Keratinocyte (primary cell): ENCODE results near the gene FAM161A. TPM values are rescaled to one million over a fixed set of nuclear protein-coding genes. Genes with fewer than 3 reads are reported as not detected.

Experiments
- DNase-seq: peaks from one replicate; pipeline ENCODE4 v3.0.0-alpha.2; 2011; ENCODE audit warnings: low read depth, missing footprints, low spot score
- FAIRE-seq: peaks from 2 replicates; lab custom pipeline; 2011; peaks lifted over from hg19 to GRCh38; lab: Jason Lieb, UNC
- H2AFZ ChIP-seq: 2 replicates; pipeline ENCODE4 v1.6.0; 2012; ENCODE audit warnings: low read length, control low read depth, inconsistent platforms; ENCODE audit not compliant: control insufficient read depth
- H3K27ac ChIP-seq: 2 replicates; pipeline ENCODE4 v1.5.1; 2011; ENCODE audit warnings: low read length; ENCODE audit not compliant: control insufficient read depth, insufficient read depth
- H3K27me3 ChIP-seq: 3 replicates; pipeline ENCODE4 v1.6.0; 2011; ENCODE audit warnings: low read length; ENCODE audit not compliant: control insufficient read depth, insufficient read depth; ENCODE audit errors: extremely low read depth
- H3K36me3 ChIP-seq, 2 experiments: 2 replicates in 1 of 2; 3 replicates in 1 of 2; pipeline ENCODE4 v1.5.1; 2011; ENCODE audit warnings: low read length in 2 of 2, mild to moderate bottlenecking in 1 of 2; ENCODE audit not compliant: control insufficient read depth in 2 of 2, insufficient read depth in 2 of 2; ENCODE audit errors: extremely low read depth in 1 of 2
- H3K4me1 ChIP-seq: 3 replicates; pipeline ENCODE4 v1.5.1; 2011; ENCODE audit warnings: low read length; ENCODE audit not compliant: control insufficient read depth, insufficient read depth; ENCODE audit errors: extremely low read depth
- H3K4me2 ChIP-seq: 3 replicates; pipeline ENCODE4 v1.6.0; 2011; ENCODE audit warnings: low read depth, low read length; ENCODE audit not compliant: control insufficient read depth, insufficient read depth; ENCODE audit errors: extremely low read depth
- H3K4me3 ChIP-seq, 3 experiments: fragments of 200-600 bp in 1 of 3; sonication (generic) in 1 of 3; 2 replicates in 2 of 3; 3 replicates in 1 of 3; pipeline ENCODE4 v1.5.1; 2011 to 2016; ENCODE audit warnings: low read length in 3 of 3, mild to moderate bottlenecking in 3 of 3, control low read depth in 2 of 3, inconsistent platforms in 1 of 3, low read depth in 1 of 3, mixed read lengths in 1 of 3, mixed run types in 1 of 3, moderate library complexity in 1 of 3; ENCODE audit not compliant: control insufficient read depth in 2 of 3, insufficient read depth in 2 of 3; ENCODE audit errors: extremely low read depth in 1 of 3
- H3K79me2 ChIP-seq: 2 replicates; pipeline ENCODE4 v1.6.0; 2012; ENCODE audit warnings: low read length; ENCODE audit not compliant: control insufficient read depth, insufficient read depth
- H3K9ac ChIP-seq: 3 replicates; pipeline ENCODE4 v1.6.0; 2011; ENCODE audit warnings: low read length; ENCODE audit not compliant: control insufficient read depth, insufficient read depth; ENCODE audit errors: extremely low read depth
- H3K9me1 ChIP-seq: 3 replicates; pipeline ENCODE4 v1.6.0; 2011; ENCODE audit warnings: low read length; ENCODE audit not compliant: control insufficient read depth, insufficient read depth; ENCODE audit errors: extremely low read depth
- H3K9me3 ChIP-seq: 2 replicates; pipeline ENCODE4 v1.5.1; 2012; ENCODE audit warnings: low read depth, low read length; ENCODE audit not compliant: control insufficient read depth
- H4K20me1 ChIP-seq: 3 replicates; pipeline ENCODE4 v1.6.0; 2011; ENCODE audit warnings: low read length; ENCODE audit not compliant: control insufficient read depth, insufficient read depth; ENCODE audit errors: extremely low read depth
- CTCF ChIP-seq, 3 experiments: IDR thresholded peaks in 1 of 3; conservative IDR thresholded peaks in 1 of 3; optimal IDR thresholded peaks in 1 of 3; 2 replicates in 2 of 3; 3 replicates in 1 of 3; pipeline versions ENCODE3 to v1.5.1; 2011; ENCODE audit warnings: low read length in 3 of 3, mild to moderate bottlenecking in 3 of 3, moderate library complexity in 2 of 3, control low read depth in 1 of 3, inconsistent platforms in 1 of 3; ENCODE audit not compliant: insufficient read depth in 2 of 3; ENCODE audit errors: extremely low read depth in 1 of 3
- EZH2 ChIP-seq: IDR thresholded peaks from one replicate; pipeline ENCODE4 v1.6.1; 2012; ENCODE audit warnings: inconsistent platforms, mild to moderate bottlenecking, low read length, moderate library complexity
- dilution Hi-C: fragments of 300-500 bp; cut with MboI; formaldehyde crosslinking; loops from one replicate; pipeline ENCODE4 v1.7.0; 2020; ENCODE audit warnings: low sequenced_read_pairs; ENCODE audit not compliant: extremely low pct_ligation_motif_present
- polyA plus RNA-seq, 5 experiments: library from polyadenylated mRNA; depleted of rRNA in 3 of 5; stranded (reverse) in 3 of 5; stranded (forward) in 1 of 5; unstranded in 1 of 5; fragments of >200 nt; gene quantifications; 1 replicate in 1 of 5; 2 replicates in 3 of 5; 3 replicates in 1 of 5; pipeline versions ENCODE4 v1.2.1 to v1.2.3, GENCODE V29; 2011 to 2012; ENCODE audit warnings: missing spikeins in 2 of 5, low read depth in 1 of 5, low replicate concordance in 1 of 5

The FAM161A gene
- polyA plus RNA-seq, 1 donor (not counting 4 experiments of a cell fraction or from before 2014, with no cell fraction given): 2.1 TPM

GRCh38 chr2:61786876-61787275 is 67.0 kb downstream of the FAM161A start:
- Histone ChIP-seq H3K4me2 (no peak overlapping the region), H3K27me3 (no peaks in the 10 kb centered on the region), H2AFZ (no peak overlapping the region), H3K4me3 (no peak overlapping the region), H3K27ac (no peak overlapping the region), H3K4me1 (no peaks in the 10 kb centered on the region), H3K9me3 (no peaks in the 10 kb centered on the region), H3K9ac (no peak overlapping the region), H4K20me1 (no peaks in the 10 kb centered on the region), H3K9me1 (no peaks in the 10 kb centered on the region), H3K79me2 (no peaks in the 10 kb centered on the region), H3K36me3 (no peaks in the 10 kb centered on the region)
- FAIRE-seq (no peak), DNase-seq (no peak)
- dilution Hi-C loops: no loop called here
- no peak for TF ChIP-seq EZH2
- TF ChIP-seq CTCF (optimal IDR thresholded peaks at IDR 0.05 in 1 of 3, IDR thresholded peaks at IDR 0.05 in 1 of 3, conservative IDR thresholded peaks at IDR 0.05 in 1 of 3; ENCODE audit: extremely low read depth in 1 of 3, insufficient read depth in 2 of 3, low read length in 3 of 3): no peak

GRCh38 chr2:61785583-61785982 is 68.3 kb downstream of the FAM161A start:
- H3K4me1 ChIP-seq: no peaks in the 10 kb centered on the region
- no peak for FAIRE-seq
- no peak overlapping the region for H3K4me3 ChIP-seq
- TF ChIP-seq CTCF (optimal IDR thresholded peaks at IDR 0.05 in 1 of 3, IDR thresholded peaks at IDR 0.05 in 1 of 3, conservative IDR thresholded peaks at IDR 0.05 in 1 of 3; ENCODE audit: extremely low read depth in 1 of 3, insufficient read depth in 2 of 3, low read length in 3 of 3) (no peak), EZH2 (no peak)
- H3K36me3 ChIP-seq: no peaks in the 10 kb centered on the region
- H3K27me3 ChIP-seq: no peaks in the 10 kb centered on the region
- no peak overlapping the region for H3K9ac ChIP-seq
- DNase-seq: no peak
- no peak overlapping the region for H3K4me2 ChIP-seq
- H4K20me1 ChIP-seq: no peaks in the 10 kb centered on the region
- no peaks in the 10 kb centered on the region for H3K9me3 ChIP-seq
- H3K27ac ChIP-seq: no peak overlapping the region
- no peaks in the 10 kb centered on the region for H3K79me2 ChIP-seq
- no peaks in the 10 kb centered on the region for H3K9me1 ChIP-seq
- no peak overlapping the region for H2AFZ ChIP-seq
- dilution Hi-C loops: no loop called here
